ENCODE results near the gene BANP.

BANP gene

DNA sequence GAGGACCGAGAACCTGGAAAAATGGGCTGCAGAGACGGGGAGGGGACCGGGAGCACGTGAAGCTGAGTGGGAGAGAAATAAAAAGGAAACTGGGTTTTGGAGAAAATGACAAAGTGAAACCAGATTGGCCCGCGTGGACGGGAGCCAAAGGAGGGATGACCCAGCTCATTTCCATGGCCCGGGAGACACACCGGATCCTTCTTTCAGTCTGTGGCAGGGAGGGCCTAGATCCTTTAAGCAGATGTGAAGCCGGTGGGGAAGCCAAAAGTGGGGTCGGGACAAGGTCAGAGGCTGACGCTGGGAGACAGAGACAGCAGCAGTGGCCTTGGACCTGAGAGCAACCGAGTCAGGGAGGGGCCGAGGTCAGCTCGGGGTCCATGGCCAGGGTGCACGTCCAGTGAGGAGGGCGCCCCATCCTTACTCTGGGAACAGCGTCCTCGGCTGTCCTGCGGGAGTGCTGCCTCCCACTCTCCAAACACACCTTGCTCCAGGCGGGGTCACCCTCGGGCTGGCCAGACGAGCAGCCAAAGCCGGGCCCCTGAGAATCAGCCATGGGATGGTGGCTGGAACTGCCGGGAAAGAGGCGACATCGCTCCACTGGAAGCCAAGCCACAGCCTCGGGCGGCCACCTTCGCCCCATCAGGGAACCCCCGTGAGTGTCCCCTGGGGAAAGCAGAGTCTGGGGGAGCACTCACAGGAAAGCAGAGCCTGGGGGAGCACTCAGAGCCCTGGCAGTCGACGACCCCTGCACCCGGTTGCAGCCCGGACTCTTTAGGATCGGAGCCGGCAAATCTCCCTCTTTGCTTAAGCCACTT is 32.2 kb upstream of the BANP start:
- no peak for DNase-seq
- H3K23ac ChIP-seq (ENCODE audit: low read length) = no peak overlapping the region
- WGBS (ENCODE audit: extremely low coverage, insufficient coverage, low lambda C conversion rate) = no CpG with 5 or more reads among the region's 37 CpGs
- H2BK15ac ChIP-seq (replicated peaks; ENCODE audit: low read depth) = no peak overlapping the region
- H3K4ac ChIP-seq (ENCODE audit: low read depth, low read length) = no peak overlapping the region
- no peak overlapping the region for H3K4me2 ChIP-seq (ENCODE audit: low read length)
- no peak overlapping the region for H3K9ac ChIP-seq (ENCODE audit: low read length)
- no peak overlapping the region for H3K4me3 ChIP-seq (ENCODE audit: low read length)
- H3K56ac ChIP-seq (ENCODE audit: low read length) = no peak overlapping the region
- H2BK5ac ChIP-seq (ENCODE audit: low read length) = no peak overlapping the region
- H2AK5ac ChIP-seq (ENCODE audit: low read length) = no peak overlapping the region
- no peak overlapping the region for H4K5ac ChIP-seq (ENCODE audit: low read length)
- H3K4me1 ChIP-seq (ENCODE audit: control insufficient read depth, low read depth, low read length) = no peaks in the 10 kb centered on the region
- H3K79me1 ChIP-seq (ENCODE audit: low read length) = no peaks in the 10 kb centered on the region
- H4K8ac ChIP-seq (ENCODE audit: low read depth, low read length) = no peak overlapping the region
- H3K36me3 ChIP-seq (ENCODE audit: control insufficient read depth, insufficient read depth, low read length) = no peaks in the 10 kb centered on the region
- H3K27me3 ChIP-seq (ENCODE audit: insufficient read depth, low read length, poor library complexity) = no peaks in the 10 kb centered on the region
- H2BK120ac ChIP-seq (ENCODE audit: low read depth, low read length) = no peak overlapping the region
- H3K18ac ChIP-seq (ENCODE audit: low read length) = no peak overlapping the region
- H3K27ac ChIP-seq (ENCODE audit: low read depth, low read length) = no peak overlapping the region
- no peaks in the 10 kb centered on the region for H3K79me2 ChIP-seq (ENCODE audit: control insufficient read depth, insufficient read depth, low read length)

DNA sequence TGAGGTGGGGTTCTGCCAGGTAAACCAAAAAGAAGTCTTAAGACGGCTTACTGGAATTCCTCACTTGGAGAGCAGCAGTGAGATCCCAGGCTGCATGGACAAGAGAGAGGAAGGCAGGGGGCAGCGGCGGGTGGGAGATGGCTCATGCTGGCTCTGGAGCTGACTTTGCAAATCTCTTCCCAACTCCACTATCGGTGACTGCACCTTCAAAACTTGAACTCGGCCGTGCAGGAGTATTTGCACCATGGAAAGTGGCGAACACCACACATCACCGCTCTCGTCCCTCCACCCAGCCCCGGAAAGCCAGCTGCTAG is 31.6 kb upstream of the BANP start:
- H3K4me2 ChIP-seq (ENCODE audit: low read length) = no peak overlapping the region
- H4K5ac ChIP-seq (ENCODE audit: low read length) = no peak overlapping the region
- no peak overlapping the region for H2AK5ac ChIP-seq (ENCODE audit: low read length)
- H3K23ac ChIP-seq (ENCODE audit: low read length) = no peak overlapping the region
- H2BK15ac ChIP-seq (replicated peaks; ENCODE audit: low read depth) = no peak overlapping the region
- H3K36me3 ChIP-seq (ENCODE audit: control insufficient read depth, insufficient read depth, low read length) = no peaks in the 10 kb centered on the region
- no peaks in the 10 kb centered on the region for H3K79me1 ChIP-seq (ENCODE audit: low read length)
- no peak overlapping the region for H2BK120ac ChIP-seq (ENCODE audit: low read depth, low read length)
- WGBS (ENCODE audit: extremely low coverage, insufficient coverage, low lambda C conversion rate) = no CpG with 5 or more reads among the region's 10 CpGs
- peak; percentile 42 for DNase-seq
- no peak overlapping the region for H3K18ac ChIP-seq (ENCODE audit: low read length)
- H3K27me3 ChIP-seq (ENCODE audit: insufficient read depth, low read length, poor library complexity) = no peaks in the 10 kb centered on the region
- H3K27ac ChIP-seq (ENCODE audit: low read depth, low read length) = no peak overlapping the region
- H4K8ac ChIP-seq (ENCODE audit: low read depth, low read length) = no peak overlapping the region
- no peak overlapping the region for H3K4ac ChIP-seq (ENCODE audit: low read depth, low read length)
- no peak overlapping the region for H3K9ac ChIP-seq (ENCODE audit: low read length)
- no peak overlapping the region for H3K56ac ChIP-seq (ENCODE audit: low read length)
- no peak overlapping the region for H3K4me3 ChIP-seq (ENCODE audit: low read length)
- no peaks in the 10 kb centered on the region for H3K4me1 ChIP-seq (ENCODE audit: control insufficient read depth, low read depth, low read length)
- H3K79me2 ChIP-seq (ENCODE audit: control insufficient read depth, insufficient read depth, low read length) = no peaks in the 10 kb centered on the region
- H2BK5ac ChIP-seq (ENCODE audit: low read length) = no peak overlapping the region

DNA sequence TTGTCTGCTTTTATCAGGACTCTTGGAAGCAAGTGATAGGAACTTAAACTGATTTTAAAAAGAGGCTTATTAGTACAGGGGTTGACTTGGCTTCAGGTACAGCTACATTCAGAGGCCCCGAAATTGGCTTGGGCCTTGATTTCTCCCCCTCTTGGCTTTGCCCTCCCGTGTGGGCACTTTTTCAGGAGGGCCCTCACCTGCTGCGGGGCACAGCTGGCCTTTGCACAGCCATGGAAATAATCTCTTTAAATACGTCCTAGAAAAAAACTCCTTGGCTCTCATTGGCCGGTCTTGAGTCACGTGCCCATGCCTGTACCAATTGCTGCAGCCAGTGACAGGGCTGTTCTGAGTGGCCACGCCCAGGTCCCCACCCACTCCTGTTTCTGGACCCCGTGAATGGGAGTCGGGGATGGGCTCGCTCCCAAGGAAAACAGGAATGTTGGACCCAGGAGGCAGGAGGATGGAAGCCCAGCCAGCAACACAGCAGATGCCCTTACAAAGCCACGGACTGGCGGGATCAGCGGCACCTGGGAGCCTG is 29.9 kb upstream of the BANP start:
- H3K27ac ChIP-seq (ENCODE audit: low read depth, low read length) = no peak overlapping the region
- no peak overlapping the region for H4K8ac ChIP-seq (ENCODE audit: low read depth, low read length)
- H3K79me1 ChIP-seq (ENCODE audit: low read length) = no peaks in the 10 kb centered on the region
- no peak overlapping the region for H2AK5ac ChIP-seq (ENCODE audit: low read length)
- no peaks in the 10 kb centered on the region for H3K79me2 ChIP-seq (ENCODE audit: control insufficient read depth, insufficient read depth, low read length)
- no peak overlapping the region for H3K4me2 ChIP-seq (ENCODE audit: low read length)
- H3K4me3 ChIP-seq (ENCODE audit: low read length) = no peak overlapping the region
- H3K36me3 ChIP-seq (ENCODE audit: control insufficient read depth, insufficient read depth, low read length) = no peaks in the 10 kb centered on the region
- no peak overlapping the region for H2BK5ac ChIP-seq (ENCODE audit: low read length)
- no peaks in the 10 kb centered on the region for H3K27me3 ChIP-seq (ENCODE audit: insufficient read depth, low read length, poor library complexity)
- no peak for DNase-seq
- no peak overlapping the region for H3K9ac ChIP-seq (ENCODE audit: low read length)
- H2BK120ac ChIP-seq (ENCODE audit: low read depth, low read length) = no peak overlapping the region
- H3K4ac ChIP-seq (ENCODE audit: low read depth, low read length) = no peak overlapping the region
- H3K4me1 ChIP-seq (ENCODE audit: control insufficient read depth, low read depth, low read length) = no peaks in the 10 kb centered on the region
- no peak overlapping the region for H3K23ac ChIP-seq (ENCODE audit: low read length)
- H3K56ac ChIP-seq (ENCODE audit: low read length) = no peak overlapping the region
- H2BK15ac ChIP-seq (replicated peaks; ENCODE audit: low read depth) = no peak overlapping the region
- no peak overlapping the region for H3K18ac ChIP-seq (ENCODE audit: low read length)
- H4K5ac ChIP-seq (ENCODE audit: low read length) = no peak overlapping the region
- WGBS (ENCODE audit: extremely low coverage, insufficient coverage, low lambda C conversion rate) = no CpG with 5 or more reads among the region's 13 CpGs

DNA sequence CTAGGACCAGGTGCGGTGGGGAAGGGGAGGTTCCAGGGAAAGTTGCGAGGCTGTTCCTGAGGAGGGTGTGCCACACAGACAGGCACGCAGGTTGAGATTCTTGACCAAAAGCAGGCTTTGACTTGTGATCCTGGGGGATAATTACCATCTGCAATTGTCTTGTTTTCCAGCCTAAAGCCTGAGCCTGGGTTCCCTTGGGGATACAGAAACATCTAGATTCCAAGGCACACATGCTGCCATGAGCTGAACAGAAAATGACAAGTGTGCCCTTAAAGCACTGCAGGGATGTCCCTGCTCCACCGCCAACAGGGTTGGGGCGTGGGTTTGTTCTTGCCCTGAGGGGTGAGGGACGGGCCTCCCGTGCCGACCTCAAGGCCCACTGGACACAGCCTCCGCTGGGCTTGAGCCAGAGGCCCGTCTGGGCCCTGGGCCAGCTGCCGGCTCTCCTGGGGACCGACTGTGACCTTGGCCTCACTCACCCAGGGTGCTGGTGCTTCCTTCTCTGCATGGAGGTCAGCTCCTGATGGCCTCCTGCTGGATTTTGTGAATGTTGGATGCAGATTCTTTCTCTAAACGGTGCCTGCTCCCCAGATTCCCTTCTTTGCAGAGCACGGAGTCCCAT is 28.9 kb upstream of the BANP start:
- Histone ChIP-seq H3K4me2 (ENCODE audit: low read length) (no peak overlapping the region), H3K9ac (ENCODE audit: low read length) (no peak overlapping the region), H3K4ac (ENCODE audit: low read depth, low read length) (no peak overlapping the region), H3K56ac (ENCODE audit: low read length) (no peak overlapping the region), H2AK5ac (ENCODE audit: low read length) (no peak overlapping the region), H3K79me2 (ENCODE audit: control insufficient read depth, insufficient read depth, low read length) (no peaks in the 10 kb centered on the region), H4K8ac (ENCODE audit: low read depth, low read length) (no peak overlapping the region), H2BK5ac (ENCODE audit: low read length) (no peak overlapping the region), H2BK15ac (replicated peaks; ENCODE audit: low read depth) (no peak overlapping the region), H4K5ac (ENCODE audit: low read length) (no peak overlapping the region), H3K27ac (ENCODE audit: low read depth, low read length) (no peak overlapping the region), H3K4me1 (ENCODE audit: control insufficient read depth, low read depth, low read length) (no peaks in the 10 kb centered on the region), H3K36me3 (ENCODE audit: control insufficient read depth, insufficient read depth, low read length) (no peaks in the 10 kb centered on the region), H2BK120ac (ENCODE audit: low read depth, low read length) (no peak overlapping the region), H3K18ac (ENCODE audit: low read length) (no peak overlapping the region), H3K23ac (ENCODE audit: low read length) (no peak overlapping the region), H3K79me1 (ENCODE audit: low read length) (no peaks in the 10 kb centered on the region), H3K4me3 (ENCODE audit: low read length) (no peak overlapping the region), H3K27me3 (ENCODE audit: insufficient read depth, low read length, poor library complexity) (no peaks in the 10 kb centered on the region)
- no peak for DNase-seq
- WGBS (ENCODE audit: extremely low coverage, insufficient coverage, low lambda C conversion rate) = no CpG with 5 or more reads among the region's 14 CpGs

DNA sequence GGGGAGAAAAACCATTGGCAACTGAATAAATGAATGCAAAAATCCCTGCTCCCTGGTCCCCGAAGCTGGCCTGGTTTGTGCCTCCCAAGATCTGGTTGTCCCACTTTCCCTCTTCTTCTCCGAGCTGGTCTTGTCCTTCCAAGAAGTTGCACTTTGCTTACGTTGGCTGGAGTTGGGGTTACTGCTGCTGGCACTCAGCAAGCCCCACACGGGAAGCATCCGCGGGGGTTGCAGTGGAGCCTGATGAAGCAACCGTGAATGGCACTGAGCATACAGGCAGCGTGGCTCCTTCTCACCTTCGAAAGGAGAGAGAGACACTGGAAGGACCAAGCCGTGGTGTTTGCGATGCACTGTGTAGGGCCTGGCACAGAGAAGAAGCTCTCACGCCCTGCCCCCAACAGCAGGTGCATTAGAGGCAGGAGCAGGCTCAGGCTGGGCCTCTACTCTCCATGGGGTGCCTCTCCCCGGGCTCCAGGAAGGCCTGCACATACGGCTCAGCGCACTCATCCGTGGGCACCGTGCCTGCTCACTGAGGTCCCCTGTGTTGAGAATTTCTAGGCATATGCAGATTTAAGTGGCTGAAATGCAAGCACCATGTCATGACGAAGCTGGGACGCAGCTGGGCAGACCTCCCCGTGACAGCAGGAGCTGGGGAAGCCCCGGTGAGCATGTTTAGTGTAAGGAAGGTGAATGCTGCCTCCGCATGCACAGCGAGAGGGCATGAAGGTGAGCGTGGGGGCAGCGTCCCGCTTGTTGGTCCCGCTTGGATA is 27.0 kb upstream of the BANP start:
- no peak overlapping the region for H2BK5ac ChIP-seq (ENCODE audit: low read length)
- H3K9ac ChIP-seq (ENCODE audit: low read length) = no peak overlapping the region
- H3K4me2 ChIP-seq (ENCODE audit: low read length) = no peak overlapping the region
- no peak overlapping the region for H2BK120ac ChIP-seq (ENCODE audit: low read depth, low read length)
- H3K23ac ChIP-seq (ENCODE audit: low read length) = no peak overlapping the region
- H3K36me3 ChIP-seq (ENCODE audit: control insufficient read depth, insufficient read depth, low read length) = no peaks in the 10 kb centered on the region
- no peak for DNase-seq
- WGBS (ENCODE audit: extremely low coverage, insufficient coverage, low lambda C conversion rate) = no CpG with 5 or more reads among the region's 27 CpGs
- no peak overlapping the region for H3K4ac ChIP-seq (ENCODE audit: low read depth, low read length)
- H4K8ac ChIP-seq (ENCODE audit: low read depth, low read length) = no peak overlapping the region
- H3K18ac ChIP-seq (ENCODE audit: low read length) = no peak overlapping the region
- no peaks in the 10 kb centered on the region for H3K79me1 ChIP-seq (ENCODE audit: low read length)
- H2AK5ac ChIP-seq (ENCODE audit: low read length) = no peak overlapping the region
- H3K56ac ChIP-seq (ENCODE audit: low read length) = no peak overlapping the region
- H3K27me3 ChIP-seq (ENCODE audit: insufficient read depth, low read length, poor library complexity) = no peaks in the 10 kb centered on the region
- no peak overlapping the region for H3K4me3 ChIP-seq (ENCODE audit: low read length)
- no peak overlapping the region for H2BK15ac ChIP-seq (replicated peaks; ENCODE audit: low read depth)
- no peaks in the 10 kb centered on the region for H3K79me2 ChIP-seq (ENCODE audit: control insufficient read depth, insufficient read depth, low read length)
- no peaks in the 10 kb centered on the region for H3K4me1 ChIP-seq (ENCODE audit: control insufficient read depth, low read depth, low read length)
- H4K5ac ChIP-seq (ENCODE audit: low read length) = no peak overlapping the region
- no peak overlapping the region for H3K27ac ChIP-seq (ENCODE audit: low read depth, low read length)

Data from mesendoderm (in vitro differentiated cells).